ENCODE measurements around the gene PDE8A.

GRCh38 chr15:84975871-84976351 lies 5.7 kb upstream of the PDE8A start:
- no peak for TF ChIP-seq CTCF (conservative IDR thresholded peaks at IDR 0.05)
- TF ChIP-seq ZFX (IDR thresholded peaks at IDR 0.05) = no peak

All from C4-2B (cell line).